ENCODE data around the gene HSFX4. TPM values are rescaled to one million over a fixed set of nuclear protein-coding genes. Genes with fewer than 3 reads are reported as not detected.

HSFX4 gene
- total and polyA plus RNA-seq, 9 of the 15 experiments (the other 6 are each of a cell fraction or from before 2014, with no cell fraction given) = 0.10 to 0.24 (median 0.14) TPM; not detected in 6

- Histone ChIP-seq H3K4me3 (no peak overlapping the region), H3K9ac (ENCODE audit: insufficient read depth in 1 of 2, low read depth in 2 of 2, low read length in 2 of 2) (no peak overlapping the region), H4K20me1 (replicated peaks; ENCODE audit: control insufficient read depth, insufficient read depth, low read length) (no peaks in the 10 kb centered on the region), H3K36me3 (ENCODE audit: control insufficient read depth, insufficient read depth, low read length) (peaks cover 15% of the 10 kb centered on the region; the same call in 2 of the 3 replicates), H3K9me3 (replicated peaks; ENCODE audit: control insufficient read depth, insufficient read depth, low read depth, low read length) (no peaks in the 10 kb centered on the region), H3K4me2 (ENCODE audit: insufficient read depth, low read length) (no peak overlapping the region), H3K4me1 (replicated peaks in 1 of 2; ENCODE audit: control insufficient read depth in 2 of 2, insufficient read depth in 2 of 2, low read length in 2 of 2) (no peaks in the 10 kb centered on the region), H3K9me1 (ENCODE audit: control insufficient read depth, insufficient read depth, low read length) (no peaks in the 10 kb centered on the region), H3K79me2 (ENCODE audit: control insufficient read depth, insufficient read depth, low read length) (no peaks in the 10 kb centered on the region), H3K27me3 (ENCODE audit: control insufficient read depth in 2 of 2, insufficient read depth in 2 of 2, low read length in 2 of 2) (no peaks in the 10 kb centered on the region), H3K27ac (ENCODE audit: extremely low read depth, low read depth, low read length) (no peak overlapping the region), H2AFZ (ENCODE audit: low read depth, low read length) (no peak overlapping the region)
- no TSS peak for BruUV-seq (replicated peaks)
- DNase-seq (ENCODE audit: extremely low read depth in 1 of 4, low spot score in 3 of 4) (no peak), ATAC-seq (no peak), FAIRE-seq (no peak)
- ChIA-PET CTCF (ENCODE audit: low intra/inter-chr PET ratio) (no interaction called here), POLR2A (no interaction called here)
- in situ Hi-C loops (cut with MboI) (loop anchor here (25.0 kb wide), 1 partner anchor 751 kb away; no protein-coding TSS in a partner anchor), intact Hi-C loops (cut with micrococcal nuclease) (no loop called here)
- 62% methylated on average over 2 of the region's 2 CpGs for WGBS (ENCODE audit: insufficient coverage, low coverage, missing lambda C conversion rate)
- TF ChIP-seq STAT5B (CRISPR knock-in tag; IDR thresholded peaks at IDR 0.05) = no peak
- no peak for TF ChIP-seq MCM2 (IDR thresholded peaks at IDR 0.05; ENCODE audit: low read depth)
- no peak for TF ChIP-seq SREBF2 (CRISPR knock-in tag; IDR thresholded peaks at IDR 0.05)
- TF ChIP-seq CXXC5 (CRISPR knock-in tag; IDR thresholded peaks at IDR 0.05) = no peak
- no peak for TF ChIP-seq ZNF384 (IDR thresholded peaks at IDR 0.05; ENCODE audit: low read depth, low read length)
These were observed 32.2 kb downstream of the HSFX4 start for GRCh38 chrX:149961572-149961971.

GRCh38 chrX:149962010-149962409 lies 32.6 kb downstream of the HSFX4 start:
- H3K9ac ChIP-seq (ENCODE audit: insufficient read depth in 1 of 2, low read depth in 2 of 2, low read length in 2 of 2) = no peak overlapping the region
- no peak overlapping the region for H3K27ac ChIP-seq (ENCODE audit: extremely low read depth, low read depth, low read length)
- FAIRE-seq (no peak), DNase-seq (ENCODE audit: extremely low read depth in 1 of 4, low spot score in 3 of 4) (no peak), ATAC-seq (no peak)
- H3K27me3 ChIP-seq (ENCODE audit: control insufficient read depth in 2 of 2, insufficient read depth in 2 of 2, low read length in 2 of 2) = no peaks in the 10 kb centered on the region
- no peak overlapping the region for H3K4me3 ChIP-seq
- no peaks in the 10 kb centered on the region for H3K9me1 ChIP-seq (ENCODE audit: control insufficient read depth, insufficient read depth, low read length)
- CTCF ChIA-PET (ENCODE audit: low intra/inter-chr PET ratio) = no interaction called here
- H3K36me3 ChIP-seq (ENCODE audit: control insufficient read depth, insufficient read depth, low read length) = peaks cover 15% of the 10 kb centered on the region; the same call in 2 of the 3 replicates
- intact Hi-C loops (cut with micrococcal nuclease) = no loop called here
- no peak for TF ChIP-seq BACH1 (tag; IDR thresholded peaks at IDR 0.05)
- POLR2A ChIA-PET = no interaction called here
- no peaks in the 10 kb centered on the region for H3K79me2 ChIP-seq (ENCODE audit: control insufficient read depth, insufficient read depth, low read length)
- no peaks in the 10 kb centered on the region for H3K9me3 ChIP-seq (replicated peaks; ENCODE audit: control insufficient read depth, insufficient read depth, low read depth, low read length)
- in situ Hi-C loops (cut with MboI) = loop anchor here (25.0 kb wide), 1 partner anchor 750 kb away; no protein-coding TSS in a partner anchor
- no peak overlapping the region for H3K4me2 ChIP-seq (ENCODE audit: insufficient read depth, low read length)
- no peaks in the 10 kb centered on the region for H3K4me1 ChIP-seq (replicated peaks in 1 of 2; ENCODE audit: control insufficient read depth in 2 of 2, insufficient read depth in 2 of 2, low read length in 2 of 2)
- H4K20me1 ChIP-seq (replicated peaks; ENCODE audit: control insufficient read depth, insufficient read depth, low read length) = no peaks in the 10 kb centered on the region
- BruUV-seq (replicated peaks) = no TSS peak
- no peak overlapping the region for H2AFZ ChIP-seq (ENCODE audit: low read depth, low read length)

Measured in K562 (cell line).